ENCODE results near the gene ST7. TPM values are rescaled to one million over a fixed set of nuclear protein-coding genes. Genes with fewer than 3 reads are reported as not detected.

The ST7 gene
- polyA plus RNA-seq, 1 donor (not counting 4 experiments of a cell fraction or from before 2014, with no cell fraction given) = 16.9 TPM

GRCh38 chr7:117133125-117133524 lies 179.8 kb downstream of the ST7 start:
- no peaks in the 10 kb centered on the region for H3K27me3 ChIP-seq (ENCODE audit: control insufficient read depth, extremely low read depth, insufficient read depth, low read length)
- dilution Hi-C loops (cut with MboI; ENCODE audit: extremely low pct_ligation_motif_present, low sequenced_read_pairs) = no loop called here
- H3K9me3 ChIP-seq (ENCODE audit: control insufficient read depth, low read depth, low read length) = no peaks in the 10 kb centered on the region
- H3K9ac ChIP-seq (ENCODE audit: control insufficient read depth, extremely low read depth, insufficient read depth, low read length) = no peak overlapping the region
- peak overlapping the region; percentile 76 for H3K27ac ChIP-seq (ENCODE audit: control insufficient read depth, insufficient read depth, low read length)
- FAIRE-seq (no peak), DNase-seq (ENCODE audit: low read depth, low spot score) (no peak)
- TF ChIP-seq CTCF (optimal IDR thresholded peaks at IDR 0.05 in 1 of 3, IDR thresholded peaks at IDR 0.05 in 1 of 3, conservative IDR thresholded peaks at IDR 0.05 in 1 of 3; ENCODE audit: extremely low read depth in 1 of 3, insufficient read depth in 2 of 3, low read length in 3 of 3) (no peak), EZH2 (IDR thresholded peaks at IDR 0.05; ENCODE audit: low read length) (no peak)
- H3K4me3 ChIP-seq (ENCODE audit: control insufficient read depth in 2 of 3, extremely low read depth in 1 of 3, insufficient read depth in 2 of 3, low read depth in 1 of 3, low read length in 3 of 3) = no peak overlapping the region
- no peaks in the 10 kb centered on the region for H3K79me2 ChIP-seq (ENCODE audit: control insufficient read depth, insufficient read depth, low read length)
- H3K4me2 ChIP-seq (ENCODE audit: control insufficient read depth, extremely low read depth, insufficient read depth, low read depth, low read length) = peak overlapping the region; percentile 39
- peaks cover 0 to 3% of the 10 kb centered on the region in 2 experiments for H3K36me3 ChIP-seq (ENCODE audit: control insufficient read depth in 2 of 2, extremely low read depth in 1 of 2, insufficient read depth in 2 of 2, low read length in 2 of 2)
- no peaks in the 10 kb centered on the region for H4K20me1 ChIP-seq (ENCODE audit: control insufficient read depth, extremely low read depth, insufficient read depth, low read length)
- H3K9me1 ChIP-seq (ENCODE audit: control insufficient read depth, extremely low read depth, insufficient read depth, low read length) = no peaks in the 10 kb centered on the region
- H3K4me1 ChIP-seq (ENCODE audit: control insufficient read depth, extremely low read depth, insufficient read depth, low read length) = peaks cover 15% of the 10 kb centered on the region
- H2AFZ ChIP-seq (ENCODE audit: control insufficient read depth, low read length) = peak overlapping the region; percentile 17

GRCh38 chr7:117134411-117134810 lies 181.1 kb downstream of the ST7 start:
- Histone ChIP-seq H3K4me2 (ENCODE audit: control insufficient read depth, extremely low read depth, insufficient read depth, low read depth, low read length) (no peak overlapping the region), H3K9me1 (ENCODE audit: control insufficient read depth, extremely low read depth, insufficient read depth, low read length) (no peaks in the 10 kb centered on the region)
- dilution Hi-C loops (cut with MboI; ENCODE audit: extremely low pct_ligation_motif_present, low sequenced_read_pairs) = no loop called here

More at GRCh38 chr7:117134411-117134810, 181.1 kb downstream of the ST7 start:
- H3K9me3 ChIP-seq (ENCODE audit: control insufficient read depth, low read depth, low read length) = no peaks in the 10 kb centered on the region
- no peak overlapping the region for H3K27ac ChIP-seq (ENCODE audit: control insufficient read depth, insufficient read depth, low read length)
- H2AFZ ChIP-seq (ENCODE audit: control insufficient read depth, low read length) = no peak overlapping the region
- no peaks in the 10 kb centered on the region for H3K27me3 ChIP-seq (ENCODE audit: control insufficient read depth, extremely low read depth, insufficient read depth, low read length)
- peaks cover 0 to 3% of the 10 kb centered on the region in 2 experiments for H3K36me3 ChIP-seq (ENCODE audit: control insufficient read depth in 2 of 2, extremely low read depth in 1 of 2, insufficient read depth in 2 of 2, low read length in 2 of 2)
- no peak overlapping the region for H3K4me3 ChIP-seq (ENCODE audit: control insufficient read depth in 2 of 3, extremely low read depth in 1 of 3, insufficient read depth in 2 of 3, low read depth in 1 of 3, low read length in 3 of 3)
- no peaks in the 10 kb centered on the region for H4K20me1 ChIP-seq (ENCODE audit: control insufficient read depth, extremely low read depth, insufficient read depth, low read length)
- no peak overlapping the region for H3K9ac ChIP-seq (ENCODE audit: control insufficient read depth, extremely low read depth, insufficient read depth, low read length)
- H3K4me1 ChIP-seq (ENCODE audit: control insufficient read depth, extremely low read depth, insufficient read depth, low read length) = peaks cover 15% of the 10 kb centered on the region
- no peak for TF ChIP-seq EZH2 (IDR thresholded peaks at IDR 0.05; ENCODE audit: low read length)
- DNase-seq (ENCODE audit: low read depth, low spot score) (no peak), FAIRE-seq (no peak)
- no peaks in the 10 kb centered on the region for H3K79me2 ChIP-seq (ENCODE audit: control insufficient read depth, insufficient read depth, low read length)
